H1 (cell line): ENCODE measurements around the gene TRIM21.
"Not testable (repeated sequence)": the region's sequence is repeated elsewhere in the genome, so short reads cannot be mapped to it uniquely, and the experiment has no call there.

Experiments used
- EP300 ChIP-seq, 2 experiments: IDR thresholded peaks; 1 replicate in 1 of 2; 2 replicates in 1 of 2; pipeline ENCODE4 v1.6.1; 2011 to 2012; ENCODE audit warnings: low read depth in 2 of 2, low read length in 2 of 2, mild to moderate bottlenecking in 2 of 2, borderline replicate concordance in 1 of 2, inconsistent platforms in 1 of 2, moderate library complexity in 1 of 2
- EZH2 ChIP-seq: fragments of 200-600 bp; sonication (generic); IDR thresholded peaks from 2 replicates; pipeline ENCODE4 v1.7.1; 2012; ENCODE audit warnings: low read depth, mild to moderate bottlenecking, moderate library complexity, low read length, inconsistent platforms; ENCODE audit not compliant: severe bottlenecking
- JUN ChIP-seq: IDR thresholded peaks from 2 replicates; pipeline ENCODE4 v1.6.1; 2011; ENCODE audit warnings: low read depth, mild to moderate bottlenecking, improper control_type of control experiment, low read length
- JUND ChIP-seq: IDR thresholded peaks from 2 replicates; pipeline ENCODE4 v1.6.1; 2011; ENCODE audit warnings: mild to moderate bottlenecking, improper control_type of control experiment, low read length
- MAFK ChIP-seq: IDR thresholded peaks from 2 replicates; pipeline ENCODE4 v1.6.1; 2012; ENCODE audit warnings: low read depth, mild to moderate bottlenecking, improper control_type of control experiment, low read length
- NRF1 ChIP-seq: IDR thresholded peaks from 2 replicates; pipeline ENCODE4 v1.6.1; 2011; ENCODE audit warnings: mild to moderate bottlenecking, low read depth, low read length, improper control_type of control experiment
- POLR2AphosphoS5 ChIP-seq: IDR thresholded peaks from 2 replicates; pipeline ENCODE4 v1.6.1; 2011; ENCODE audit warnings: low read depth, low read length
- RXRA ChIP-seq: IDR thresholded peaks from 2 replicates; pipeline ENCODE4 v1.6.1; 2011; ENCODE audit warnings: low read depth, mild to moderate bottlenecking, low read length, moderate library complexity; ENCODE audit not compliant: insufficient read depth
- SRF ChIP-seq: IDR thresholded peaks from 2 replicates; pipeline ENCODE4 v1.6.1; 2011; ENCODE audit warnings: mild to moderate bottlenecking, low read depth, low read length, moderate library complexity
- SUZ12 ChIP-seq: fragments of 200-600 bp; sonication (generic); IDR thresholded peaks from 2 replicates; pipeline ENCODE4 v1.6.1; 2012; ENCODE audit warnings: mild to moderate bottlenecking, inconsistent platforms, low read length, moderate library complexity, mixed read lengths
- TAF1 ChIP-seq: IDR thresholded peaks from 2 replicates; pipeline ENCODE4 v1.6.1; 2011; ENCODE audit warnings: mild to moderate bottlenecking, low read depth, low read length
- TF ChIP-seq, protein P1 (sequence below), 3 experiments: IDR thresholded peaks; 1 replicate in 2 of 3; 2 replicates in 1 of 3; pipeline versions ENCODE4 v1.5.1 to v1.6.1; 2011; ENCODE audit warnings: low read length in 3 of 3, mild to moderate bottlenecking in 3 of 3, inconsistent platforms in 2 of 3, low read depth in 1 of 3, moderate library complexity in 1 of 3; ENCODE audit not compliant: insufficient read depth in 1 of 3; ENCODE audit errors: control extremely low read depth in 1 of 3
- TF ChIP-seq, protein P2 (sequence below): IDR thresholded peaks from 2 replicates; pipeline ENCODE4 v1.6.1; 2011; ENCODE audit warnings: low read depth, mild to moderate bottlenecking, low read length; ENCODE audit not compliant: insufficient read depth
- TF ChIP-seq, protein P3 (sequence below): IDR thresholded peaks from 2 replicates; pipeline ENCODE4 v1.6.1; 2011; ENCODE audit warnings: low read length, improper control_type of control experiment

DNA sequence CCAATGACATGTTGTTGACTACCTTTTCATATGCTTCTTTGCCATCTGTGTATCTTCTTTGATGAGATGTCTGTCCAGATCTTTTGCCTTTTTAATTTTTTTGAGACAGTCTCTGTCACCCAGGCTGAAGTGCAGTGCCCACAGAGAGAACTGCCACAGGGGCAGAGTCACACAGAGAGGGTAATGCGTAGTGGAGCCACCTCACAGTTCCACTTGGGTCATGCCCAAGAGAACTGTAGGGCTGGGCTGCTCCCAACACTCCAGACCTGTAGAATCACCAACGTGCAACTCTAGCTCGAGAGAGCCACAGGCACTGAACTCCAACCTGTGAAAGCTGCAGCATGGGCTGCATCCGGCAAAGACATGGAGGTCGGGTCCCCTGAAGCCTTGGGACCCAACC is 45.4 kb downstream of the TRIM21 start:
- not testable (repeated sequence) for TF ChIP-seq EZH2; EP300 (IDR thresholded peaks at IDR 0.05; ENCODE audit: borderline replicate concordance in 1 of 2, low read depth in 2 of 2, low read length in 2 of 2); NRF1; MAFK; SRF; POLR2AphosphoS5; JUND; SUZ12; TAF1; JUN; RXRA
- TF ChIP-seq, protein P1, sequence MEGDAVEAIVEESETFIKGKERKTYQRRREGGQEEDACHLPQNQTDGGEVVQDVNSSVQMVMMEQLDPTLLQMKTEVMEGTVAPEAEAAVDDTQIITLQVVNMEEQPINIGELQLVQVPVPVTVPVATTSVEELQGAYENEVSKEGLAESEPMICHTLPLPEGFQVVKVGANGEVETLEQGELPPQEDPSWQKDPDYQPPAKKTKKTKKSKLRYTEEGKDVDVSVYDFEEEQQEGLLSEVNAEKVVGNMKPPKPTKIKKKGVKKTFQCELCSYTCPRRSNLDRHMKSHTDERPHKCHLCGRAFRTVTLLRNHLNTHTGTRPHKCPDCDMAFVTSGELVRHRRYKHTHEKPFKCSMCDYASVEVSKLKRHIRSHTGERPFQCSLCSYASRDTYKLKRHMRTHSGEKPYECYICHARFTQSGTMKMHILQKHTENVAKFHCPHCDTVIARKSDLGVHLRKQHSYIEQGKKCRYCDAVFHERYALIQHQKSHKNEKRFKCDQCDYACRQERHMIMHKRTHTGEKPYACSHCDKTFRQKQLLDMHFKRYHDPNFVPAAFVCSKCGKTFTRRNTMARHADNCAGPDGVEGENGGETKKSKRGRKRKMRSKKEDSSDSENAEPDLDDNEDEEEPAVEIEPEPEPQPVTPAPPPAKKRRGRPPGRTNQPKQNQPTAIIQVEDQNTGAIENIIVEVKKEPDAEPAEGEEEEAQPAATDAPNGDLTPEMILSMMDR (IDR thresholded peaks at IDR 0.05; ENCODE audit: control extremely low read depth in 1 of 3, insufficient read depth in 1 of 3, low read depth in 1 of 3, low read length in 3 of 3) = not testable (repeated sequence)
- TF ChIP-seq, protein P2, sequence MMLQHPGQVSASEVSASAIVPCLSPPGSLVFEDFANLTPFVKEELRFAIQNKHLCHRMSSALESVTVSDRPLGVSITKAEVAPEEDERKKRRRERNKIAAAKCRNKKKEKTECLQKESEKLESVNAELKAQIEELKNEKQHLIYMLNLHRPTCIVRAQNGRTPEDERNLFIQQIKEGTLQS = not testable (repeated sequence)
- TF ChIP-seq, protein P3, sequence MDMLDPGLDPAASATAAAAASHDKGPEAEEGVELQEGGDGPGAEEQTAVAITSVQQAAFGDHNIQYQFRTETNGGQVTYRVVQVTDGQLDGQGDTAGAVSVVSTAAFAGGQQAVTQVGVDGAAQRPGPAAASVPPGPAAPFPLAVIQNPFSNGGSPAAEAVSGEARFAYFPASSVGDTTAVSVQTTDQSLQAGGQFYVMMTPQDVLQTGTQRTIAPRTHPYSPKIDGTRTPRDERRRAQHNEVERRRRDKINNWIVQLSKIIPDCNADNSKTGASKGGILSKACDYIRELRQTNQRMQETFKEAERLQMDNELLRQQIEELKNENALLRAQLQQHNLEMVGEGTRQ = not testable (repeated sequence)
